AG04450 (cell line): ENCODE data around the gene GRB2. TPM values are rescaled to one million over a fixed set of nuclear protein-coding genes. Genes with fewer than 3 reads are reported as not detected.

ENCODE experiments used
- CTCF ChIA-PET: fragments of 300-600, 350-600 bp; formaldehyde crosslinking; extraction: SDS; loops from one replicate; lab custom pipeline; 2022; ENCODE audit warnings: antibody characterized with exemption, inconsistent platforms; lab: Charles Lee
- POLR2A ChIA-PET: fragments of 350-600 bp; formaldehyde crosslinking; extraction: SDS; loops from one replicate; lab custom pipeline; 2021; ENCODE audit warnings: antibody characterized with exemption, inconsistent platforms; lab: Yijun Ruan, JAX
- DNase-seq: peaks from one replicate; pipeline ENCODE4 v3.0.0-alpha.2; 2011; ENCODE audit warnings: low read depth, low spot score
- H3K27ac ChIP-seq: one replicate; pipeline ENCODE4 v1.5.1; 2012; ENCODE audit warnings: low read depth, low read length, control low read depth
- H3K27me3 ChIP-seq: one replicate; pipeline ENCODE4 v1.6.0; 2012; ENCODE audit warnings: low read length; ENCODE audit not compliant: control insufficient read depth, insufficient read depth
- H3K4me3 ChIP-seq: 2 replicates; pipeline ENCODE4 v1.5.1; 2011; ENCODE audit warnings: mild to moderate bottlenecking, low read depth, low read length, control low read depth
- H3K9me3 ChIP-seq: 2 replicates; pipeline ENCODE4 v1.5.1; 2012; ENCODE audit warnings: low read length; ENCODE audit not compliant: control insufficient read depth, insufficient read depth
- polyA plus RNA-seq: library from polyadenylated mRNA; depleted of rRNA; stranded (reverse); fragments of >200 nt; gene quantifications from 2 replicates; pipeline ENCODE4 v1.2.3, GENCODE V29; 2011
- TF ChIP-seq, protein P1 (sequence below): IDR thresholded peaks from 2 replicates; pipeline ENCODE4 v1.5.1; 2011; ENCODE audit warnings: low read depth, low read length, control low read depth, inconsistent platforms

The GRB2 gene
- polyA plus RNA-seq, 1 experiment = 63.8 TPM

DNA sequence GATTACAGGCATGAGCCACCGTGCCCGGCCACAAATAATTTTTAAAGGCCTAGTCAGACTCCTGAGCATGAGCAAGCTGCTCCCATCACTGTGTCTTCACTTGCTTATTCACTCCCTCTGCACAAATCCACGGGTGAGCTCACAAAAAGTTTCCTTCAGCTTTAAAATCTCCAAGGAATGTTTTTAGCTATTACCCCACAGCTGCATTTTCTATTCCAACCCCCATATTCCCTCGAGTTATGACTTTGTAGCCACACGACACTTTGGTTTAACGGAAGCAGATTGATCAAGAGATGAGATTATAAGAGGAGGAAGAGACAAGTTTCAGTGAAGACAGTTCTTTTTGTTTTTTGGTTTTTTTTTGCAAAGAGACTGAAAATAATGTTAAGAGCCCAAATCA lies 67.1 kb downstream of the GRB2 start:
- ChIA-PET POLR2A (interaction anchor here (0.5 to 0.8 kb wide), 3 partner anchors 18 to 344 kb away, joined by 3 to 4 read pairs (median 4); no protein-coding TSS in a partner anchor), CTCF (interaction anchor here (0.5 to 5.2 kb wide), 2 partner anchors 16 to 17 kb away, joined by 3 to 26 read pairs; no protein-coding TSS in a partner anchor)
- no peaks in the 10 kb centered on the region for H3K9me3 ChIP-seq
- H3K27me3 ChIP-seq = no peaks in the 10 kb centered on the region
- peak; percentile 7 for DNase-seq
- H3K27ac ChIP-seq = peak overlapping the region; percentile 57
- TF ChIP-seq, protein P1, sequence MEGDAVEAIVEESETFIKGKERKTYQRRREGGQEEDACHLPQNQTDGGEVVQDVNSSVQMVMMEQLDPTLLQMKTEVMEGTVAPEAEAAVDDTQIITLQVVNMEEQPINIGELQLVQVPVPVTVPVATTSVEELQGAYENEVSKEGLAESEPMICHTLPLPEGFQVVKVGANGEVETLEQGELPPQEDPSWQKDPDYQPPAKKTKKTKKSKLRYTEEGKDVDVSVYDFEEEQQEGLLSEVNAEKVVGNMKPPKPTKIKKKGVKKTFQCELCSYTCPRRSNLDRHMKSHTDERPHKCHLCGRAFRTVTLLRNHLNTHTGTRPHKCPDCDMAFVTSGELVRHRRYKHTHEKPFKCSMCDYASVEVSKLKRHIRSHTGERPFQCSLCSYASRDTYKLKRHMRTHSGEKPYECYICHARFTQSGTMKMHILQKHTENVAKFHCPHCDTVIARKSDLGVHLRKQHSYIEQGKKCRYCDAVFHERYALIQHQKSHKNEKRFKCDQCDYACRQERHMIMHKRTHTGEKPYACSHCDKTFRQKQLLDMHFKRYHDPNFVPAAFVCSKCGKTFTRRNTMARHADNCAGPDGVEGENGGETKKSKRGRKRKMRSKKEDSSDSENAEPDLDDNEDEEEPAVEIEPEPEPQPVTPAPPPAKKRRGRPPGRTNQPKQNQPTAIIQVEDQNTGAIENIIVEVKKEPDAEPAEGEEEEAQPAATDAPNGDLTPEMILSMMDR = no peak
- H3K4me3 ChIP-seq = no peak overlapping the region

DNA sequence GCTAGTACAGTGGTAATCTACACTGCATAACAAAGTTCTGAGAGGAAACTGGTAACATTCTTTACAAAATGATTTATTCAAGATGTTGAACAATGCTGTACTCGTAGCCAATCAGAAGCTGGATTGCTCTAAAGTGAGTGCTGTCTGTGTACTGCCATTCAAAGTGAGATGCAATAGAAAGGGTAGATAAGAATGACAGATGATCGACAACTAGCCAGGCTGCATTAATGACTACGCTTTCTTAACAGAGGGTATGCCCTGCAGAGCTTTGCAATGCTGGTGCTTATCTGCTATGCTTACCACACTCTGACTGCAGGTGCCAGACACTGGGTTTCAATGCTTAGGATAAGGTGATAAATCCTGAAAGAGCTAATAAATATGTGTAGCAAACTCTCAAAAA lies 70.2 kb downstream of the GRB2 start:
- ChIA-PET POLR2A (no interaction called here), CTCF (interaction anchor here (0.7 to 5.2 kb wide), 4 partner anchors 9 to 68 kb away, joined by 3 to 26 read pairs (median 6); no protein-coding TSS in a partner anchor)
- TF ChIP-seq, protein P1 = no peak
- Histone ChIP-seq H3K27me3 (no peaks in the 10 kb centered on the region), H3K9me3 (no peaks in the 10 kb centered on the region), H3K27ac (no peak overlapping the region), H3K4me3 (no peak overlapping the region)
- no peak for DNase-seq

DNA sequence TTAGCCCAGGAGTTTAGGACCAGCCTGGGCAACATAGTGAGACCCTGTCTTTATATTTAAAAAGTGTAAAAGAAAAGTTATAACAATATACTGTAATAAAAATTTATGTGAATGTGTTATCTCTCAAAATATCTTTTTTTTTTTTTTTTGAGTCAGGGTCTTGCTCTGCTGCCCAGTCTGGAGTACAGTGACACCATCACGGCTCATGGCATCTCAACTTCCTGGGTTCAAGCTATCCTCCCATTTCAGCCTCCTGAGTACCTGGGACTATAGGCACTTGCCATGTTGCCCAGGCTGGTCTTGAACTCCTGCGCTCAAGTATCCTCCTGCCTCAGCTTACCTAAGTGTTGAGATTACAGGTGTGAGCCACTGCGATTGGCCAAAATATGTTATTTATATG lies 70.8 kb downstream of the GRB2 start:
- TF ChIP-seq, protein P1 = no peak

DNA sequence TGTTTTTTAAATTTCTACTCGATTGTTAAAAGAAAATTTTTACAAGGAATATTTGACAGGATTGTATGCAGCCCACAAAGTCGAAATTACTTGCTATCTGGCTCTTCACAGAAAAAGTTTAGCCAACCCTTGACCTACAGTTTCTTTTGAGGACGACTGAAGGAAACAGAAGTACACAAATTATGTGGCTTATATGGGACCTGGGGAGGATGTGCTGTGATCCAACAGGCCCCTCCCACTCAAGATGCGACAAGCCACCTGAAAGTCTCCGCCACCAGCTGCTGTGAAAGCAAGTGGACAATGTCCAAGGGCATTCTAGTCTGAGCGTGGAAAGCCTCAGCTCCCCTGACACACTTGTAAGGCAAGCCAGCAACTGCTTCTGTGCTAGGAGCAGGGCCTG lies 73.8 kb downstream of the GRB2 start:
- DNase-seq = no peak
- POLR2A ChIA-PET = interaction anchor here (1.1 kb wide), 1 partner anchor 61 kb away, joined by 3 read pairs; the partner anchor contains the start of gene MIF4GD
- TF ChIP-seq, protein P1 = no peak

More for the DNA sequence above, 70.8 kb downstream of the GRB2 start:
- CTCF ChIA-PET = interaction anchor here (1.6 to 5.2 kb wide), 2 partner anchors 11 to 13 kb away, joined by 5 to 26 read pairs; no protein-coding TSS in a partner anchor
- Histone ChIP-seq H3K9me3 (no peaks in the 10 kb centered on the region), H3K27ac (no peak overlapping the region), H3K4me3 (no peak overlapping the region), H3K27me3 (no peaks in the 10 kb centered on the region)
- no peak for DNase-seq
- POLR2A ChIA-PET = no interaction called here

DNA sequence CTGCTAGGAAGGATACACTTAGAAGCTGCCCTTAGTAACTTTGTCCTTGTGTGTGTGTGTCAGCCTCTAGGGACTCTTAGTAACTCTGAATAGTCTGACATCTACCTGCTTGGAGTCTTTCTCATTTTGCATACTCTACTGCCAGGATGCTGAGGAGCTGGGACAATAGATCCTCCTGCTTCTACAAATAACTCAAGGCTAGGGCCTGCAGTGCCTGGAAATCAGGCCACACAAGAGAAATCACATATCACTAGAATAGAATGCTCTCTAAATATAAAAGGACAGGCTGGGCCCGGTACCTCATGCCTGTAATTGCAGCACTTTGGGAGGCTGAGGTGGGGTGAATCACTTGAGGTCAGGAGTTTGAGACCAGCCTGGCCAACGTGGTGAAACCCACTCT lies 77.7 kb downstream of the GRB2 start:
- H3K4me3 ChIP-seq = no peak overlapping the region
- no peaks in the 10 kb centered on the region for H3K27me3 ChIP-seq
- H3K27ac ChIP-seq = no peak overlapping the region
- ChIA-PET CTCF (no interaction called here), POLR2A (no interaction called here)
- no peak for DNase-seq
- no peaks in the 10 kb centered on the region for H3K9me3 ChIP-seq
- TF ChIP-seq, protein P1 = no peak

More for the DNA sequence above, 73.8 kb downstream of the GRB2 start:
- Histone ChIP-seq H3K9me3 (no peaks in the 10 kb centered on the region), H3K27me3 (no peaks in the 10 kb centered on the region), H3K27ac (no peak overlapping the region), H3K4me3 (no peak overlapping the region)
- CTCF ChIA-PET = interaction anchor here (0.5 to 1.6 kb wide), 2 partner anchors 9 to 145 kb away, joined by 3 to 9 read pairs; no protein-coding TSS in a partner anchor
